HCT116 (cell line): ENCODE results near the gene CXXC1.
"Not testable (repeated sequence)": the region's sequence is repeated elsewhere in the genome, so short reads cannot be mapped to it uniquely, and the experiment has no call there.

Experiments
- CTCF ChIP-seq, 3 experiments: fragments of 200-600 bp in 1 of 3; sonication (generic) in 1 of 3; IDR thresholded peaks in 2 of 3; conservative IDR thresholded peaks in 1 of 3; 2 replicates each; pipeline ENCODE4 v1.5.1; 2012 to 2017; ENCODE audit warnings: low read depth in 2 of 3, low read length in 2 of 3, antibody characterized with exemption in 1 of 3, borderline replicate concordance in 1 of 3, control low read depth in 1 of 3, mild to moderate bottlenecking in 1 of 3, mixed read lengths in 1 of 3, mixed run types in 1 of 3, moderate library complexity in 1 of 3; ENCODE audit not compliant: insufficient read depth in 1 of 3
- EGR1 ChIP-seq: IDR thresholded peaks from 2 replicates; pipeline ENCODE4 v1.6.1; 2012; ENCODE audit warnings: low read depth
- POLR2AphosphoS5 ChIP-seq: IDR thresholded peaks from 2 replicates; pipeline ENCODE4 v1.6.1; 2011; ENCODE audit warnings: mild to moderate bottlenecking, low read depth, low read length, moderate library complexity
- RAD21 ChIP-seq: IDR thresholded peaks from 2 replicates; pipeline ENCODE4 v1.6.1; 2012; ENCODE audit warnings: low read depth, mild to moderate bottlenecking
- REST ChIP-seq: IDR thresholded peaks from 2 replicates; pipeline ENCODE4 v1.6.1; 2012; ENCODE audit warnings: low read depth
- SIN3A ChIP-seq: IDR thresholded peaks from 2 replicates; pipeline ENCODE4 v1.6.1; 2012; ENCODE audit warnings: low read depth
- SP1 ChIP-seq: IDR thresholded peaks from 2 replicates; pipeline ENCODE4 v1.6.1; 2012; ENCODE audit warnings: low read depth
- ZFX ChIP-seq: fragments of 450-650 bp; IDR thresholded peaks from 2 replicates; pipeline ENCODE4 v1.6.1; 2017
- ZNF274 ChIP-seq: fragments of 200-500 bp; sonication (Bioruptor generic); IDR thresholded peaks from 2 replicates; pipeline ENCODE4 v1.6.1; 2014; ENCODE audit warnings: mild to moderate bottlenecking, low read depth, low read length, inconsistent platforms

- not testable (repeated sequence) for TF ChIP-seq ZFX; POLR2AphosphoS5; CTCF (IDR thresholded peaks at IDR 0.05 in 2 of 3, conservative IDR thresholded peaks at IDR 0.05 in 1 of 3; ENCODE audit: borderline replicate concordance in 1 of 3, insufficient read depth in 1 of 3, low read depth in 2 of 3, low read length in 2 of 3); SP1; ZNF274; SIN3A; RAD21; EGR1; REST
Measured at GRCh38 chr18:50241768-50242167, 45.7 kb downstream of the CXXC1 start.
